ENCODE data around the gene SYT12. TPM values are rescaled to one million over a fixed set of nuclear protein-coding genes. Genes with fewer than 3 reads are reported as not detected.
A peak's percentile ranks its signal among the peaks of the same experiment; 100 is the strongest.

Gene SYT12
- total and polyA plus RNA-seq, 2 of the 13 experiments (the other 11 are each of a cell fraction or from before 2014, with no cell fraction given): 0.01 to 0.02 TPM

GRCh38 chr11:67071420-67072284 lies 48.7 kb downstream of the SYT12 start (continued):
- TF ChIP-seq PLRG1 (conservative IDR thresholded peaks at IDR 0.05) (no peak), ISL2 (CRISPR knock-in tag; IDR thresholded peaks at IDR 0.05) (0 out of 2 replicates have a peak, but pooled peaks have one; percentile 29), ZIK1 (CRISPR knock-in tag; IDR thresholded peaks at IDR 0.05; ENCODE audit: borderline replicate concordance, low read depth) (no peak), TCF7L2 (IDR thresholded peaks at IDR 0.05; ENCODE audit: low read depth, low read length) (no peak), ZBTB20 (CRISPR knock-in tag; IDR thresholded peaks at IDR 0.05; ENCODE audit: borderline replicate concordance, low read depth) (no peak), ATAD3A (CRISPR knock-in tag; IDR thresholded peaks at IDR 0.05) (no peak), ZNF614 (CRISPR knock-in tag; IDR thresholded peaks at IDR 0.05; ENCODE audit: borderline replicate concordance) (0 out of 2 replicates have a peak, but pooled peaks have one; percentile 21), PHB2 (IDR thresholded peaks at IDR 0.05; ENCODE audit: partially characterized antibody) (no peak), SSRP1 (CRISPR knock-in tag; IDR thresholded peaks at IDR 0.05) (no peak), HNRNPL (IDR thresholded peaks at IDR 0.05; ENCODE audit: low read depth, low read length) (no peak), MED1 (CRISPR knock-in tag; IDR thresholded peaks at IDR 0.05) (peak; percentile 39; the same call in 1 of the 2 replicates), HIVEP1 (CRISPR knock-in tag; IDR thresholded peaks at IDR 0.05) (no peak), HNRNPLL (IDR thresholded peaks at IDR 0.05; ENCODE audit: low read depth, low read length, poor library complexity, severe bottlenecking) (peak; percentile 27), ZSCAN25 (CRISPR knock-in tag; IDR thresholded peaks at IDR 0.05) (0 out of 2 replicates have a peak, but pooled peaks have one; percentile 22), ARNTL (CRISPR knock-in tag; IDR thresholded peaks at IDR 0.05) (no peak), ZFP91 (CRISPR knock-in tag; IDR thresholded peaks at IDR 0.05; ENCODE audit: borderline replicate concordance) (peak; percentile 38; the same call in 1 of the 2 replicates), RAD21 (CRISPR knock-in tag; IDR thresholded peaks at IDR 0.05) (peak; percentile 72), ZBTB46 (CRISPR knock-in tag; IDR thresholded peaks at IDR 0.05; ENCODE audit: borderline replicate concordance) (no peak), TGIF2 (CRISPR knock-in tag; IDR thresholded peaks at IDR 0.05) (no peak), FOXK2 (IDR thresholded peaks at IDR 0.05) (no peak), ZBTB8A (CRISPR knock-in tag; IDR thresholded peaks at IDR 0.05; ENCODE audit: borderline replicate concordance, low read depth) (no peak), PLSCR1 (CRISPR knock-in tag; IDR thresholded peaks at IDR 0.05; ENCODE audit: borderline replicate concordance) (no peak), CAMTA2 (CRISPR knock-in tag; IDR thresholded peaks at IDR 0.05; ENCODE audit: borderline replicate concordance) (no peak), ZFYVE20 (CRISPR knock-in tag; IDR thresholded peaks at IDR 0.05; ENCODE audit: borderline replicate concordance, low read depth) (no peak), DNMT3B (CRISPR knock-in tag; conservative IDR thresholded peaks at IDR 0.05) (no peak), ZNF326 (CRISPR knock-in tag; IDR thresholded peaks at IDR 0.05; ENCODE audit: borderline replicate concordance) (no peak), MLLT10 (CRISPR knock-in tag; IDR thresholded peaks at IDR 0.05) (no peak), NR2F6 (IDR thresholded peaks at IDR 0.05) (no peak), NR2F6 (CRISPR knock-in tag; IDR thresholded peaks at IDR 0.05) (no peak)

Data from HepG2 (cell line).